IMR-90 (cell line): Measurements from ENCODE around the gene SLC25A34. TPM values are rescaled to one million over a fixed set of nuclear protein-coding genes. Genes with fewer than 3 reads are reported as not detected.

Experiments used
- ATAC-seq: fragments of 200-7000 bp; cut with Tn5 transposase; 2 replicates; pipeline ENCODE4 v1.9.1; 2020; ENCODE audit warnings: low read depth, mild to moderate bottlenecking, moderate library complexity
- BruUV-seq: library from RNA; stranded (reverse); fragments of 400-500 nt; replicated peaks from 2 replicates; lab custom pipeline; 2021; lab: Mats Ljungman, UMichigan
- CTCF ChIA-PET: fragments of 300-600 bp; formaldehyde crosslinking; extraction: SDS; loops from one replicate; lab custom pipeline; 2021; ENCODE audit warnings: antibody characterized with exemption; lab: Yijun Ruan, JAX
- POLR2A ChIA-PET: fragments of 300-600 bp; sonication (Branson Sonifier 250); formaldehyde crosslinking; loops from one replicate; lab custom pipeline; 2022; ENCODE audit warnings: antibody characterized with exemption; ENCODE audit not compliant: unreplicated experiment; lab: Charles Lee
- DNase-seq: peaks from one replicate; pipeline ENCODE4 v3.0.0; 2013
- H2AFZ ChIP-seq: replicated peaks from 2 replicates; pipeline ENCODE3; 2013; ENCODE audit warnings: low read length, mild to moderate bottlenecking; ENCODE audit not compliant: poor library complexity
- H2AK5ac ChIP-seq: 2 replicates; pipeline ENCODE4 v1.6.1; 2013; ENCODE audit warnings: low read depth, low read length, inconsistent platforms
- H2AK9ac ChIP-seq: replicated peaks from 2 replicates; pipeline ENCODE3; 2013; ENCODE audit warnings: mild to moderate bottlenecking, low read depth, low read length, moderate library complexity; ENCODE audit not compliant: poor library complexity
- H2BK120ac ChIP-seq: 2 replicates; pipeline ENCODE4 v1.6.1; 2013; ENCODE audit warnings: low read depth, low read length, inconsistent platforms
- H2BK15ac ChIP-seq: 3 replicates; pipeline ENCODE4 v1.6.1; 2013; ENCODE audit warnings: low read depth, low read length, inconsistent platforms
- H2BK20ac ChIP-seq: 2 replicates; pipeline ENCODE4 v1.6.1; 2013; ENCODE audit warnings: low read depth, mild to moderate bottlenecking, inconsistent platforms, low read length, moderate library complexity
- H2BK5ac ChIP-seq: 2 replicates; pipeline ENCODE4 v1.6.1; 2013; ENCODE audit warnings: mild to moderate bottlenecking, low read depth, low read length, inconsistent platforms; ENCODE audit not compliant: poor library complexity, severe bottlenecking
- H3K14ac ChIP-seq: replicated peaks from 2 replicates; pipeline ENCODE4 v1.6.1; 2013; ENCODE audit warnings: low read depth, low read length, inconsistent platforms
- H3K18ac ChIP-seq: 2 replicates; pipeline ENCODE4 v1.6.1; 2013; ENCODE audit warnings: low read depth, low read length, control low read depth
- H3K23ac ChIP-seq: 2 replicates; pipeline ENCODE4 v1.6.1; 2013; ENCODE audit warnings: low read depth, low read length, inconsistent platforms
- H3K27ac ChIP-seq: 2 replicates; pipeline ENCODE4 v1.5.1; 2013; ENCODE audit warnings: mild to moderate bottlenecking, control low read depth, low read length; ENCODE audit not compliant: insufficient read depth
- H3K27me3 ChIP-seq: 2 replicates; pipeline ENCODE4 v1.6.1; 2013; ENCODE audit warnings: low read length; ENCODE audit not compliant: control insufficient read depth, insufficient read depth
- H3K36me3 ChIP-seq: 2 replicates; pipeline ENCODE4 v1.6.1; 2013; ENCODE audit warnings: low read length, mixed read lengths; ENCODE audit not compliant: control insufficient read depth, insufficient read depth
- H3K4ac ChIP-seq: 2 replicates; pipeline ENCODE4 v1.6.1; 2013; ENCODE audit warnings: low read depth, low read length, inconsistent platforms
- H3K4me1 ChIP-seq: 2 replicates; pipeline ENCODE4 v1.6.1; 2013; ENCODE audit warnings: low read length, mixed read lengths; ENCODE audit not compliant: control insufficient read depth, insufficient read depth
- H3K4me2 ChIP-seq: 2 replicates; pipeline ENCODE4 v1.6.1; 2013; ENCODE audit warnings: low read depth, mild to moderate bottlenecking, control low read depth, low read length, moderate library complexity
- H3K4me3 ChIP-seq: 2 replicates; pipeline ENCODE4 v1.5.1; 2013; ENCODE audit warnings: low read depth, mild to moderate bottlenecking, control low read depth, low read length, moderate library complexity; ENCODE audit not compliant: insufficient read depth
- H3K56ac ChIP-seq: 2 replicates; pipeline ENCODE4 v1.6.1; 2013; ENCODE audit warnings: low read length, inconsistent platforms; ENCODE audit not compliant: insufficient read depth; ENCODE audit errors: extremely low read depth
- H3K79me1 ChIP-seq, 2 experiments: 2 replicates each; pipeline ENCODE4 v1.6.1; 2013; ENCODE audit warnings: low read length in 2 of 2, inconsistent platforms in 1 of 2, low read depth in 1 of 2
- H3K9ac ChIP-seq: 2 replicates; pipeline ENCODE4 v1.6.1; 2013; ENCODE audit warnings: low read depth, low read length, control low read depth
- H3K9me1 ChIP-seq: 2 replicates; pipeline ENCODE4 v1.6.1; 2013; ENCODE audit warnings: low read length, inconsistent platforms; ENCODE audit not compliant: insufficient read depth
- H3K9me3 ChIP-seq: 2 replicates; pipeline ENCODE4 v1.6.1; 2013; ENCODE audit warnings: low read length; ENCODE audit not compliant: control insufficient read depth, insufficient read depth
- H4K20me1 ChIP-seq: 2 replicates; pipeline ENCODE4 v1.6.1; 2013; ENCODE audit warnings: low read length, inconsistent platforms; ENCODE audit not compliant: insufficient read depth
- H4K5ac ChIP-seq: 2 replicates; pipeline ENCODE4 v1.6.1; 2013; ENCODE audit warnings: mild to moderate bottlenecking, low read depth, low read length, control low read depth
- H4K8ac ChIP-seq, 2 experiments: 2 replicates each; pipeline ENCODE4 v1.6.1; 2013; ENCODE audit warnings: low read depth in 2 of 2, low read length in 2 of 2, control low read depth in 1 of 2, inconsistent platforms in 1 of 2
- H4K91ac ChIP-seq: 2 replicates; pipeline ENCODE4 v1.6.1; 2013; ENCODE audit warnings: low read depth, low read length, inconsistent platforms; ENCODE audit not compliant: insufficient read depth
- BHLHE40 ChIP-seq: fragments of 150-350 bp; IDR thresholded peaks from 2 replicates; pipeline ENCODE4 v1.6.1; 2016; ENCODE audit warnings: mild to moderate bottlenecking, low read depth, low read length
- CHD1 ChIP-seq: IDR thresholded peaks from 2 replicates; pipeline ENCODE4 v1.6.1; 2012; ENCODE audit warnings: low read depth, low read length, improper control_type of control experiment
- ELK1 ChIP-seq: fragments of 150-350 bp; IDR thresholded peaks from 2 replicates; pipeline ENCODE4 v1.6.1; 2016; ENCODE audit warnings: low read depth, mild to moderate bottlenecking, low read length, moderate library complexity, borderline replicate concordance
- MXI1 ChIP-seq: IDR thresholded peaks from 2 replicates; pipeline ENCODE4 v1.6.1; 2012; ENCODE audit warnings: low read depth, mild to moderate bottlenecking, low read length, moderate library complexity, borderline replicate concordance
- RCOR1 ChIP-seq: IDR thresholded peaks from 2 replicates; pipeline ENCODE4 v1.6.1; 2012; ENCODE audit warnings: mild to moderate bottlenecking, low read length, improper control_type of control experiment; ENCODE audit not compliant: insufficient replicate concordance
- WGBS, 2 experiments: methylation state at CpG; one replicate each; pipeline versions ENCODE4 v1.1.5 to v1.1.7; 2013; ENCODE audit warnings: missing lambda C conversion rate in 2 of 2; ENCODE audit not compliant: insufficient read length in 1 of 2; ENCODE audit errors: extremely low coverage in 2 of 2; 5-methylcytosine and 5-hydroxymethylcytosine counted together
- dilution Hi-C: fragments of 300-500 bp; cut with HindIII; formaldehyde crosslinking; loops from one replicate; pipeline ENCODE4 v1.14.3; 2018; ENCODE audit warnings: low sequenced_read_pairs; ENCODE audit not compliant: unreplicated experiment
- in situ Hi-C: fragments of 300-500 bp; cut with MboI; formaldehyde crosslinking; loops from 3 replicates; pipeline ENCODE4 v1.14.3; 2019; ENCODE audit warnings: low sequenced_read_pairs, inconsistent platforms, mixed read lengths
- intact Hi-C: fragments of 100-400 bp; cut with micrococcal nuclease; formaldehyde crosslinking; loops from 2 replicates; pipeline ENCODE4 v1.10.0; 2022
- polyA plus RNA-seq, 3 experiments: library from polyadenylated mRNA; depleted of rRNA; stranded (reverse); fragments of >200 nt; gene quantifications; 2 replicates each; pipeline ENCODE4 v1.2.3, GENCODE V29; 2012; ENCODE audit warnings: low replicate concordance in 1 of 3
- total RNA-seq: library from RNA; depleted of rRNA; stranded (reverse); fragments of >200 nt; gene quantifications from 2 replicates; pipeline ENCODE4 v1.2.3, GENCODE V29; 2012

SLC25A34 gene
- total and polyA plus RNA-seq, 2 of the 4 experiments (the other 2 are of a cell fraction): under 0.01 to 0.72 TPM

GRCh38 chr1:15714406-15715136, 21.5 kb upstream of the SLC25A34 start:
- peak overlapping the region; percentile 43; the same call in 1 of the 2 replicates for H3K14ac ChIP-seq
- dilution Hi-C loops: no loop called here
- WGBS, 2 experiments: no CpG with 5 or more reads among the region's 4 CpGs
- H3K4me3 ChIP-seq: no peak overlapping the region
- H3K9me1 ChIP-seq: peaks cover 9% of the 10 kb centered on the region
- peaks cover 30% of the 10 kb centered on the region for H3K36me3 ChIP-seq
- 0 out of 2 replicates have a peak overlapping the region, but pooled peaks have one; percentile 2 for H2BK20ac ChIP-seq
- peak overlapping the region; percentile 2; the same call in 1 of the 3 replicates for H2BK15ac ChIP-seq
- H3K9ac ChIP-seq: no peak overlapping the region
- peaks cover 40 to 59% of the 10 kb centered on the region in 2 experiments for H3K79me1 ChIP-seq
- H2AK5ac ChIP-seq: peak overlapping the region; percentile 23; the same call in 1 of the 2 replicates
- H4K5ac ChIP-seq: no peak overlapping the region
- intact Hi-C loops: no loop called here
- no peak overlapping the region for H3K18ac ChIP-seq
- H3K56ac ChIP-seq: no peak overlapping the region
- H3K27ac ChIP-seq: peak overlapping the region; percentile 45; the same call in 1 of the 2 replicates
- DNase-seq: peak; percentile 75
- in situ Hi-C loops: no loop called here
- H2BK5ac ChIP-seq: no peak overlapping the region
- H3K4me2 ChIP-seq: no peak overlapping the region; the same call in 1 of the 2 replicates
- no peak overlapping the region for H4K91ac ChIP-seq
- 0 out of 2 replicates have a peak overlapping the region, but pooled peaks have one; percentile 13 for H3K23ac ChIP-seq
- H2AFZ ChIP-seq: peak overlapping the region; percentile 5
- peaks cover 39% of the 10 kb centered on the region for H4K20me1 ChIP-seq
- no TSS peak for BruUV-seq
- ATAC-seq: peak; percentile 90
- H2BK120ac ChIP-seq: no peak overlapping the region
- H3K4ac ChIP-seq: peak overlapping the region; percentile 35
- 0 out of 4 replicates have a peak overlapping the region, but pooled peaks of 1 of the 2 experiments have one; percentile 2 for H4K8ac ChIP-seq
- H3K4me1 ChIP-seq: peaks cover 5% of the 10 kb centered on the region
- H2AK9ac ChIP-seq: peak overlapping the region; percentile 4
- TF ChIP-seq ELK1 (no peak), BHLHE40 (no peak), CHD1 (no peak), RCOR1 (no peak), MXI1 (peak; percentile 67; the same call in 1 of the 2 replicates)
- no peaks in the 10 kb centered on the region for H3K9me3 ChIP-seq
- ChIA-PET CTCF (no interaction called here), POLR2A (no interaction called here)
- no peaks in the 10 kb centered on the region for H3K27me3 ChIP-seq
